ENCODE data around the gene EEF1AKMT4. TPM values are rescaled to one million over a fixed set of nuclear protein-coding genes. Genes with fewer than 3 reads are reported as not detected.

EEF1AKMT4 gene
- total and polyA plus RNA-seq, 10 of the 15 experiments (the other 5 are each of a cell fraction or from before 2014, with no cell fraction given), result 7.5 to 26.8 (median 18.3) TPM

DNA sequence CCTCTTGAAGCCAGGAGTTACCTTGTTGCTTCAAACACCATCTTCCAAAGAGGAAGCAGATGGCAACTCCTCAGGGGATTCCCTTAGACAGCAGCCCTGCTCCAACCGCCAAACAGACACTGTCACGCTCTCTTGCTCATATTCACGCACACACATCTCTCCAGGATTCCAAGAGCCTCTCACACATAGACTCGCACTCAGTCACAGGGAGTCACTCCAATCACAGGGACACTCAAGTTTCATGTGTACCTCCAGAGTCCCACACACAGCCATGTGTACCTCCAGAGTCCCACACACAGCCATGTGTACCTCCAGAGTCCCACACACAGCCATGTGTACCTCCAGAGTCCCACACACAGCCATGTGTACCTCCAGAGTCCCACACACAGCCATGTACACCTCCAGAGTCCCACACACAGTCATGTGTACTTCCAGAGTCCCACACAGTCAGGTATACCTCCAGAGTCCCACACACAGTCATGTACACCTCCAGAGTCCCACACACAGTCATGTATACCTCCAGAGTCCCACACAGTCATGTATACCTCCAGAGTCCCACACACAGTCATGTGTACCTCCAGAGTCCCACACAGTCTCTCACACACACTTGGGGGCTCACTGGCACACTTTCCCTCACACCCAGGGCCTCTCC is 14.0 kb upstream of the EEF1AKMT4 start:
- Histone ChIP-seq H3K9ac (ENCODE audit: control insufficient read depth, insufficient read depth, low read length) (no peak overlapping the region), H3K36me3 (ENCODE audit: control insufficient read depth in 2 of 2, insufficient read depth in 2 of 2, low read length in 1 of 2) (no peaks in the 10 kb centered on the region), H3K4me3 (no peak overlapping the region), H3K9me3 (replicated peaks; ENCODE audit: control insufficient read depth, insufficient read depth, low read length) (no peaks in the 10 kb centered on the region), H4K20me1 (ENCODE audit: control insufficient read depth, insufficient read depth) (no peaks in the 10 kb centered on the region), H3K27me3 (replicated peaks in 1 of 2; ENCODE audit: control insufficient read depth in 2 of 2, insufficient read depth in 2 of 2, low read length in 1 of 2) (peaks cover 7 to 8% of the 10 kb centered on the region in 2 experiments), H2AFZ (ENCODE audit: control insufficient read depth, low read depth, low read length) (no peak overlapping the region), H3K4me2 (ENCODE audit: control insufficient read depth, insufficient read depth) (no peak overlapping the region), H3K4me1 (ENCODE audit: control insufficient read depth, insufficient read depth, low read length) (no peaks in the 10 kb centered on the region), H3K27ac (ENCODE audit: control insufficient read depth, insufficient read depth) (no peak overlapping the region), H3K79me2 (ENCODE audit: control insufficient read depth, insufficient read depth, low read length) (no peaks in the 10 kb centered on the region)
- 53% methylated on average over 4 of the region's 4 CpGs for WGBS (ENCODE audit: insufficient coverage, insufficient replicate concordance, low lambda C conversion rate, missing lambda C conversion rate)
- ChIA-PET RAD21 (ENCODE audit: unreplicated experiment) (no interaction called here), SMC1A (ENCODE audit: uncharacterized antibody, unreplicated experiment) (no interaction called here), CTCF (interaction anchor here (3.5 kb wide), 1 partner anchor 8 kb away, joined by 23 read pairs; no protein-coding TSS in a partner anchor), POLR2A (no interaction called here)
- TF ChIP-seq RCOR1 (conservative IDR thresholded peaks at IDR 0.05; ENCODE audit: low read depth, low read length) (no peak), HDGF (IDR thresholded peaks at IDR 0.05) (no peak), POLR2A (IDR thresholded peaks at IDR 0.05; ENCODE audit: low read depth, low read length) (no peak), LARP7 (IDR thresholded peaks at IDR 0.05) (no peak), NR2F1 (conservative IDR thresholded peaks at IDR 0.05) (no peak), NFIC (IDR thresholded peaks at IDR 0.05; ENCODE audit: low read depth, low read length) (no peak), RBBP5 (conservative IDR thresholded peaks at IDR 0.05) (no peak), IKZF2 (IDR thresholded peaks at IDR 0.05) (no peak)
- TF ChIP-seq, protein P1, sequence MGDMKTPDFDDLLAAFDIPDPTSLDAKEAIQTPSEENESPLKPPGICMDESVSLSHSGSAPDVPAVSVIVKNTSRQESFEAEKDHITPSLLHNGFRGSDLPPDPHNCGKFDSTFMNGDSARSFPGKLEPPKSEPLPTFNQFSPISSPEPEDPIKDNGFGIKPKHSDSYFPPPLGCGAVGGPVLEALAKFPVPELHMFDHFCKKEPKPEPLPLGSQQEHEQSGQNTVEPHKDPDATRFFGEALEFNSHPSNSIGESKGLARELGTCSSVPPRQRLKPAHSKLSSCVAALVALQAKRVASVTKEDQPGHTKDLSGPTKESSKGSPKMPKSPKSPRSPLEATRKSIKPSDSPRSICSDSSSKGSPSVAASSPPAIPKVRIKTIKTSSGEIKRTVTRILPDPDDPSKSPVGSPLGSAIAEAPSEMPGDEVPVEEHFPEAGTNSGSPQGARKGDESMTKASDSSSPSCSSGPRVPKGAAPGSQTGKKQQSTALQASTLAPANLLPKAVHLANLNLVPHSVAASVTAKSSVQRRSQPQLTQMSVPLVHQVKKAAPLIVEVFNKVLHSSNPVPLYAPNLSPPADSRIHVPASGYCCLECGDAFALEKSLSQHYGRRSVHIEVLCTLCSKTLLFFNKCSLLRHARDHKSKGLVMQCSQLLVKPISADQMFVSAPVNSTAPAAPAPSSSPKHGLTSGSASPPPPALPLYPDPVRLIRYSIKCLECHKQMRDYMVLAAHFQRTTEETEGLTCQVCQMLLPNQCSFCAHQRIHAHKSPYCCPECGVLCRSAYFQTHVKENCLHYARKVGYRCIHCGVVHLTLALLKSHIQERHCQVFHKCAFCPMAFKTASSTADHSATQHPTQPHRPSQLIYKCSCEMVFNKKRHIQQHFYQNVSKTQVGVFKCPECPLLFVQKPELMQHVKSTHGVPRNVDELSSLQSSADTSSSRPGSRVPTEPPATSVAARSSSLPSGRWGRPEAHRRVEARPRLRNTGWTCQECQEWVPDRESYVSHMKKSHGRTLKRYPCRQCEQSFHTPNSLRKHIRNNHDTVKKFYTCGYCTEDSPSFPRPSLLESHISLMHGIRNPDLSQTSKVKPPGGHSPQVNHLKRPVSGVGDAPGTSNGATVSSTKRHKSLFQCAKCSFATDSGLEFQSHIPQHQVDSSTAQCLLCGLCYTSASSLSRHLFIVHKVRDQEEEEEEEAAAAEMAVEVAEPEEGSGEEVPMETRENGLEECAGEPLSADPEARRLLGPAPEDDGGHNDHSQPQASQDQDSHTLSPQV (IDR thresholded peaks at IDR 0.05), result no peak
- no peak for ATAC-seq
- no peak for DNase-seq (ENCODE audit: low read depth, low spot score)
- FAIRE-seq, result no peak
- intact Hi-C loops (cut with micrococcal nuclease; ENCODE audit: unreplicated experiment) (no loop called here), in situ Hi-C loops (cut with MboI) (no loop called here)
- BruUV-seq (replicated peaks), result no TSS peak
